ENCODE measurements around the gene SLC5A4.

DNA sequence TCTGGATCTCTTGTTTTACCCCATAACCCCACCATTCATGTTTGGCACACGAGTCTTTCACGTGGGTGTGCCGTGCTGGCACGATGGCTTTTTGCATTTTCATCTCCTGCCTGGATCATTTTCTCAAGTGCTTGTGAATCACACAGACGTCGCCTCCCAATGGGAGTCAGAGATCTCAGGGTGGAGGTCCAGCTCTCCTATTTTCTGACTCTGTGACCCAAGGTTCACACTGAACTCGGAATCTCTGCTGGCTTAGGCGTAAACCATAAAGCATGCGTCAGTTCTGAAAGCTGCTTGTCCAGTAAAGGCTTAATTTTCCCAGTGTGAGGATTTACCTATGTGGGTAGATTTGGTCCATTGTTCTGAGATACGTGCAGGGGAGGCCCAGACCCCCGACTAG, 80.0 kb downstream of the SLC5A4 start:
- TF ChIP-seq EP300 (IDR thresholded peaks at IDR 0.05; ENCODE audit: borderline replicate concordance): no peak
- TF ChIP-seq RAD21 (IDR thresholded peaks at IDR 0.05; ENCODE audit: low read depth): no peak
- no peak for TF ChIP-seq EGR1 (IDR thresholded peaks at IDR 0.05)
- TF ChIP-seq, protein P1, sequence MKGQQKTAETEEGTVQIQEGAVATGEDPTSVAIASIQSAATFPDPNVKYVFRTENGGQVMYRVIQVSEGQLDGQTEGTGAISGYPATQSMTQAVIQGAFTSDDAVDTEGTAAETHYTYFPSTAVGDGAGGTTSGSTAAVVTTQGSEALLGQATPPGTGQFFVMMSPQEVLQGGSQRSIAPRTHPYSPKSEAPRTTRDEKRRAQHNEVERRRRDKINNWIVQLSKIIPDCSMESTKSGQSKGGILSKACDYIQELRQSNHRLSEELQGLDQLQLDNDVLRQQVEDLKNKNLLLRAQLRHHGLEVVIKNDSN (IDR thresholded peaks at IDR 0.05): no peak
- no peak for TF ChIP-seq TAF1 (IDR thresholded peaks at IDR 0.05; ENCODE audit: low read depth)
- TF ChIP-seq ZBTB7A (IDR thresholded peaks at IDR 0.05; ENCODE audit: low read depth): no peak
- TF ChIP-seq, protein P2, sequence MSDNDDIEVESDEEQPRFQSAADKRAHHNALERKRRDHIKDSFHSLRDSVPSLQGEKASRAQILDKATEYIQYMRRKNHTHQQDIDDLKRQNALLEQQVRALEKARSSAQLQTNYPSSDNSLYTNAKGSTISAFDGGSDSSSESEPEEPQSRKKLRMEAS (IDR thresholded peaks at IDR 0.05): no peak
- no peak for TF ChIP-seq NFIC (IDR thresholded peaks at IDR 0.05)

All from Ishikawa (cell line).